Testis (tissue), 3 donors: ENCODE data around the gene PTGER1. TPM values are rescaled to one million over a fixed set of nuclear protein-coding genes. Genes with fewer than 3 reads are reported as not detected.

Source experiments
- DNase-seq: peaks from one replicate; pipeline ENCODE4 v3.0.0-alpha.2; 2019
- H3K27ac ChIP-seq, 2 donors: fragments of 200-600 bp; sonication (generic); one replicate each; pipeline ENCODE4 v1.5.1; 2019
- H3K27me3 ChIP-seq: fragments of 200-600 bp; sonication (generic); one replicate; pipeline ENCODE4 v1.5.1; 2019
- H3K36me3 ChIP-seq: fragments of 200-600 bp; sonication (generic); one replicate; pipeline ENCODE4 v1.5.1; 2017; ENCODE audit warnings: low read depth; ENCODE audit errors: missing control alignments
- H3K4me1 ChIP-seq: fragments of 200-600 bp; sonication (generic); one replicate; pipeline ENCODE4 v1.5.1; 2019
- H3K4me3 ChIP-seq, 2 donors: fragments of 200-600 bp; sonication (generic); one replicate each; pipeline ENCODE4 v1.5.1; 2017 to 2019
- H3K9me3 ChIP-seq: fragments of 200-600 bp; sonication (generic); one replicate; pipeline ENCODE4 v1.5.1; 2017
- CTCF ChIP-seq, 3 experiments: fragments of 450-650 bp in 2 of 3; fragments of 200-600 bp in 1 of 3; sonication (generic) in 1 of 3; IDR thresholded peaks; one replicate each; pipeline ENCODE4 v1.5.1; 2016 to 2019; ENCODE audit warnings: antibody characterized with exemption in 3 of 3, mild to moderate bottlenecking in 2 of 3, moderate library complexity in 1 of 3
- POLR2A ChIP-seq: fragments of 450-650 bp; IDR thresholded peaks from one replicate; pipeline ENCODE4 v1.6.1; 2017; ENCODE audit warnings: antibody characterized with exemption, mild to moderate bottlenecking, moderate library complexity
- WGBS, 2 donors: methylation state at CpG; one replicate each; pipeline ENCODE4 v1.1.5; 2018; 5-methylcytosine and 5-hydroxymethylcytosine counted together
- intact Hi-C: fragments of 100-400 bp; cut with DNase I; formaldehyde crosslinking; loops from one replicate; pipeline ENCODE4 v1.15.1; 2023; ENCODE audit warnings: low total_unique reads
- polyA plus RNA-seq: library from polyadenylated mRNA; stranded (reverse); fragments of 350-450 nt; fragmentation: Illumina TruSeq; extraction: RNeasy Lipid Tissue Mini Kit (QIAGEN cat#74804); gene quantifications from one replicate; pipeline ENCODE4 v1.2.3, GENCODE V29; 2014; ENCODE audit warnings: low read depth, low replicate concordance; ENCODE audit not compliant: insufficient read depth
- total RNA-seq, 2 donors: library from RNA; depleted of rRNA; stranded (reverse); fragments of >200 nt; gene quantifications; one replicate each; pipeline ENCODE4 v1.2.3, GENCODE V29; 2016

Gene PTGER1
- total and polyA plus RNA-seq, 3 donors from 2014 or later, result 0.22 to 1.5 (median 1.4) TPM

- no peaks in the 10 kb centered on the region for H3K9me3 ChIP-seq
- H3K36me3 ChIP-seq, result no peaks in the 10 kb centered on the region
- peak; percentile 84 for DNase-seq
- WGBS, 2 donors, result 1 to 40% methylated on average over 1 to 71 of the region's 82 CpGs
- peak within 1 kb of the TSS; percentile 89 to 99 for H3K4me3 ChIP-seq
- intact Hi-C loops, result no loop called here
- peak; percentile 94 for TF ChIP-seq POLR2A
- peak in 1 of 3 experiments; percentile 23 for TF ChIP-seq CTCF (IDR thresholded peaks at IDR 0.05)
- H3K4me1 ChIP-seq, result peaks cover 44% of the 10 kb centered on the region
- peak within 1 kb of the TSS; percentile 99 to 100 for H3K27ac ChIP-seq
- no peaks in the 10 kb centered on the region for H3K27me3 ChIP-seq
These were observed 42.8 kb upstream of the PTGER1 start, which contains the start of gene DNAJB1 for GRCh38 chr19:14517840-14518505. DNAJB1 (minus strand) TSS chr19:14518397; CDS start chr19:14518349, 48 bp downstream.

- no peak for TF ChIP-seq POLR2A
- no peak for TF ChIP-seq CTCF (IDR thresholded peaks at IDR 0.05)
- 0 to 2% methylated on average over 18 to 26 of the region's 32 CpGs for WGBS, 2 donors
- peak overlapping the region; percentile 99 to 100 for H3K27ac ChIP-seq
- no peaks in the 10 kb centered on the region for H3K36me3 ChIP-seq
- H3K4me3 ChIP-seq, result peak overlapping the region; percentile 89 to 99
- peaks cover 44% of the 10 kb centered on the region for H3K4me1 ChIP-seq
- no peaks in the 10 kb centered on the region for H3K9me3 ChIP-seq
- no peak for DNase-seq
- H3K27me3 ChIP-seq, result no peaks in the 10 kb centered on the region
- intact Hi-C loops, result no loop called here
These were observed 42.3 kb upstream of the PTGER1 start for GRCh38 chr19:14517446-14517839.

GRCh38 chr19:14516746-14517438, 41.7 kb upstream of the PTGER1 start:
- 15 to 22% methylated on average over 18 to 22 of the region's 22 CpGs for WGBS, 2 donors
- TF ChIP-seq POLR2A (no peak), CTCF (IDR thresholded peaks at IDR 0.05) (no peak)
- peaks cover 44% of the 10 kb centered on the region for H3K4me1 ChIP-seq

GRCh38 chr19:14516048-14516534, 40.9 kb upstream of the PTGER1 start:
- peak overlapping the region in 1 of 2 donors; percentile 100 for H3K27ac ChIP-seq
- no peaks in the 10 kb centered on the region for H3K27me3 ChIP-seq
- no peaks in the 10 kb centered on the region for H3K9me3 ChIP-seq
- WGBS, 2 donors, result 36 to 46% methylated on average over 15 of the region's 15 CpGs
- H3K4me3 ChIP-seq, result peak overlapping the region in 1 of 2 donors; percentile 89
- H3K4me1 ChIP-seq, result peaks cover 44% of the 10 kb centered on the region
- no peak for DNase-seq
- TF ChIP-seq CTCF (IDR thresholded peaks at IDR 0.05) (no peak), POLR2A (no peak)
- intact Hi-C loops, result no loop called here
- H3K36me3 ChIP-seq, result no peaks in the 10 kb centered on the region

More at GRCh38 chr19:14516746-14517438, 41.7 kb upstream of the PTGER1 start:
- H3K36me3 ChIP-seq, result no peaks in the 10 kb centered on the region
- H3K4me3 ChIP-seq, result peak overlapping the region; percentile 89 to 99
- peak overlapping the region; percentile 99 to 100 for H3K27ac ChIP-seq
- intact Hi-C loops, result no loop called here
- H3K9me3 ChIP-seq, result no peaks in the 10 kb centered on the region
- DNase-seq, result no peak
- no peaks in the 10 kb centered on the region for H3K27me3 ChIP-seq
